Measurements from ENCODE around the gene ZNF664. TPM values are rescaled to one million over a fixed set of nuclear protein-coding genes. Genes with fewer than 3 reads are reported as not detected.

Gene ZNF664
- total RNA-seq, 6 experiments from 2014 or later = 37.3 to 46.5 (median 43.2) TPM

DNA sequence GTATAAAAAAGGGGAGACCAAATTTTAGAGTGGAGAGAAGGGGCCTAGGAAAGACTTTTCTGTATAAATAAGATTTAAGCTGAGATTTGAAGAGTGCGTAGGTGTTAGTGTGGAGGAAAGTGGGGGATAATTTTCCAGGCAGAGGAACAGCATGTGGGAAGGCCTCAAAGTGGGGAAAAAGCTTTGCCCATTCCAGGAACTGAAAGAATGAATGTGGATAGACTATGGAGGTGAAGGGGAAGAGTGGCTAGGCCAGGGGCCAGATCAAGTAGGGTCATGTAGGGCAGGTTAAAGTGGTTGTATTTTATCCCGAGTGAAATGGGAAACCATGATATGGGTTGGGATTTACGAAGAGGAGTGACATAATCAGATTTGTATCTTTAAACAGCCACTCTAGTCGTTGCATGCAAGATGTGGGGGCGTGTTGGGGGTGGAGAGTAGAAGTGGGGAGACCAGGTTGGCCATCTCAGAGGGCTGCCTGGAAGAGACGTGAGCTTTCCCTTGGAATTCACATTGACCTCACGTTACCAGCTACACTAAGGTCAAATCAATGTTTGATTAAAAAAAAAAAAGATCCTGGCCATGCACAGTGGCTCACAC lies 3.3 kb downstream of the ZNF664 start:
- ATAC-seq (no peak), DNase-seq (no peak)
- TF ChIP-seq CTCF (IDR thresholded peaks at IDR 0.05) (no peak), POLR2A (IDR thresholded peaks at IDR 0.05) (no peak)
- Histone ChIP-seq H3K4me1 (peaks cover 0 to 12% (median 0%) of the 10 kb centered on the region in 4 donors), H3K27me3 (no peaks in the 10 kb centered on the region), H3K36me3 (peaks cover 0 to 9% (median 0%) of the 10 kb centered on the region in 4 donors), H3K9me3 (no peaks in the 10 kb centered on the region), H3K4me3 (no peak overlapping the region), H3K27ac (no peak overlapping the region)
- WGBS (ENCODE audit: insufficient coverage, low coverage, low lambda C conversion rate, missing lambda C conversion rate) = 77% methylated on average over 7 of the region's 7 CpGs
- intact Hi-C loops (cut with DNase I) = no loop called here

GRCh38 chr12:123979566-123979965 lies 6.6 kb downstream of the ZNF664 start:
- Histone ChIP-seq H3K27ac (no peak overlapping the region), H3K27me3 (no peaks in the 10 kb centered on the region), H3K36me3 (peaks cover 0 to 9% (median 0%) of the 10 kb centered on the region in 4 donors), H3K9me3 (no peaks in the 10 kb centered on the region), H3K4me1 (peaks cover 0 to 5% (median 0%) of the 10 kb centered on the region in 4 donors), H3K4me3 (no peak overlapping the region)
- no peak for TF ChIP-seq CTCF (IDR thresholded peaks at IDR 0.05)
- intact Hi-C loops (cut with DNase I) = no loop called here
- DNase-seq (no peak), ATAC-seq (no peak)
- WGBS (ENCODE audit: insufficient coverage, low coverage, low lambda C conversion rate, missing lambda C conversion rate) = 100% methylated on average over 4 of the region's 6 CpGs

DNA sequence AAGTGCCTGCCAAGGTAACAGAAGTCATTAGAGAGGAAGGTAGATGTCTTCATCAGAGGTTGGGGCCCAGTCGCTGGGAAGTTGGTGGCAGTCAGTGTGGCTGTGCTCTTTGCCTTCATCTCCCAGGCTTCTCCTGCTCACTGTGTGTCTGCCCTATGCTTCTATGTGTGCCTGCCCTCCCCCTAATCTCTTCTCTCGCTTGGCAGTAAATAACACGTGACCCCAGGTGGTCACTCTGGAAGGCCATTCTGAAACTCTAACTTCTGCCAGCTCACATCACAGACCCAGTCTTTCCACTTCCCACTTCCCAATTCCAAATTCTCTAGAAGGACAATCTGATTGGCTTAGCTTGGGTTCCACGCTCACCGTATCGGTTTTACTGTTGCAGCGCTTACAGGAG lies 9.3 kb downstream of the ZNF664 start:
- Histone ChIP-seq H3K27me3 (no peaks in the 10 kb centered on the region), H3K9me3 (no peaks in the 10 kb centered on the region), H3K4me1 (no peaks in the 10 kb centered on the region), H3K27ac (no peak overlapping the region), H3K36me3 (peaks cover 0 to 9% (median 0%) of the 10 kb centered on the region in 4 donors), H3K4me3 (no peak overlapping the region)
- TF ChIP-seq CTCF (IDR thresholded peaks at IDR 0.05) (no peak), POLR2A (IDR thresholded peaks at IDR 0.05) (no peak)
- intact Hi-C loops (cut with DNase I) = no loop called here
- DNase-seq (no peak), ATAC-seq (no peak)
- 96% methylated on average over 4 of the region's 7 CpGs for WGBS (ENCODE audit: insufficient coverage, low coverage, low lambda C conversion rate, missing lambda C conversion rate)

DNA sequence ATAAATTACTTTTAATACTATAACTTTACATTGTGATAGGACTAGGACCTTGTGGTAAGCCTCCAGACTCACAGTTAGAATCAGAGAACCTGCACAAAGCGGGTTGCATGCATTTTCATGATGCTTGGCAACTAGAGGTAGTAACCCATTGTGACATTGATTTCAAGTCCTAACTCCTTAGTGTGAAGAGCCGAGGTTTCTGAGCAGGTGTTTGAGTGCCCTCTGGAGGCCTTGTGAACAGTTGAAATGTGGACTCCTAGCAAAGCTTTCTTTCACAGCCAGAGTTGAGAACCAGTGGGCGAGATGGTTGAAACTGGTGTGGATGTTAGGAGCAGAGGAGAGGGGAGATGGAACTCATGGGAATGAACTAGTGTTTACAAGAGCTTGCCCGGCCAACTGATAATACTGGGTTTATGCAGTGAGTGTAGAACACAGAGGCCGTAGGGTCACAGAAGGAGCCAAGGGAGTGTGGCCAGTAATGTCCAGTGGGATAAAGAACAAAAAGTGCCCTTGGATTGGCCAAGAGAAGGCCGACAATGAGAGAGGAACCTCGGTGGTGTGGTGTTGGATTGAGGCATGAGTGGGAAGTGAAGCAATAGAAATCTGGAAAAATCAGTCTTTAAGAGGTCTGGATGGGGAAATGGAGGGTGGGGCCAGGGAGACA lies 10.9 kb downstream of the ZNF664 start:
- peak; percentile 91 to 94 (median 94) for ATAC-seq
- H3K27ac ChIP-seq = no peak overlapping the region

More for the DNA sequence above, 10.9 kb downstream of the ZNF664 start:
- no peaks in the 10 kb centered on the region for H3K27me3 ChIP-seq
- H3K36me3 ChIP-seq = no peaks in the 10 kb centered on the region
- 41% methylated on average over 7 of the region's 7 CpGs for WGBS (ENCODE audit: insufficient coverage, low coverage, low lambda C conversion rate, missing lambda C conversion rate)
- intact Hi-C loops (cut with DNase I) = no loop called here
- H3K4me3 ChIP-seq = no peak overlapping the region
- H3K9me3 ChIP-seq = no peaks in the 10 kb centered on the region
- H3K4me1 ChIP-seq = no peaks in the 10 kb centered on the region
- TF ChIP-seq CTCF (IDR thresholded peaks at IDR 0.05) (peak; percentile 55 to 73 (median 67)), POLR2A (IDR thresholded peaks at IDR 0.05) (no peak)
- DNase-seq = peak in 1 of 3 donors; percentile 64
